Tibial artery (tissue), 4 donors: ENCODE results near the gene TSPAN9.

Experiments used
- DNase-seq, 2 donors: peaks; one replicate each; pipeline ENCODE4 v3.0.0-alpha.2; 2019
- H3K27ac ChIP-seq, 2 donors: fragments of 200-600 bp; sonication (generic) in 1 of 2; 1 replicate in 1 of 2; 2 replicates in 1 of 2; pipeline ENCODE4 v1.5.1; 2018 to 2019; ENCODE audit warnings: mild to moderate bottlenecking in 1 of 2
- H3K27me3 ChIP-seq, 2 donors: fragments of 200-600 bp; sonication (generic) in 1 of 2; one replicate each; pipeline versions ENCODE4 v1.5.1 to v1.6.0; 2016 to 2019
- H3K36me3 ChIP-seq, 3 donors: fragments of 200-600 bp; sonication (generic) in 2 of 3; one replicate each; pipeline ENCODE4 v1.5.1; 2016 to 2019; ENCODE audit warnings: mild to moderate bottlenecking in 2 of 3
- H3K4me1 ChIP-seq, 4 donors: fragments of 200-600 bp; sonication (generic) in 2 of 4; 1 replicate in 3 of 4; 2 replicates in 1 of 4; pipeline ENCODE4 v1.5.1; 2016 to 2019
- H3K4me3 ChIP-seq, 2 donors: fragments of 200-600 bp; sonication (generic) in 1 of 2; 1 replicate in 1 of 2; 2 replicates in 1 of 2; pipeline ENCODE4 v1.5.1; 2018 to 2019; ENCODE audit warnings: mild to moderate bottlenecking in 2 of 2
- H3K9me3 ChIP-seq, 3 donors: fragments of 200-600 bp; sonication (generic) in 1 of 3; one replicate each; pipeline ENCODE4 v1.5.1; 2016 to 2019
- intact Hi-C: fragments of 100-400 bp; cut with DNase I; formaldehyde crosslinking; loops from one replicate; pipeline ENCODE4 v1.15.0; 2023; ENCODE audit warnings: low total_unique reads
- TF ChIP-seq, protein P1 (sequence below), 2 experiments: fragments of 200-600 bp in 1 of 2; fragments of 450-650 bp in 1 of 2; IDR thresholded peaks; one replicate each; pipeline ENCODE4 v1.5.1; 2017 to 2019; ENCODE audit warnings: antibody characterized with exemption in 2 of 2, mild to moderate bottlenecking in 1 of 2, moderate library complexity in 1 of 2

Gene TSPAN9

GRCh38 chr12:3328081-3328480 lies 250.9 kb downstream of the TSPAN9 start:
- intact Hi-C loops = no loop called here
- Histone ChIP-seq H3K27ac (no peak overlapping the region), H3K27me3 (peaks cover 0 to 2% of the 10 kb centered on the region in 2 donors), H3K4me3 (no peak overlapping the region), H3K4me1 (no peaks in the 10 kb centered on the region), H3K9me3 (no peaks in the 10 kb centered on the region), H3K36me3 (no peaks in the 10 kb centered on the region)
- TF ChIP-seq, protein P1, sequence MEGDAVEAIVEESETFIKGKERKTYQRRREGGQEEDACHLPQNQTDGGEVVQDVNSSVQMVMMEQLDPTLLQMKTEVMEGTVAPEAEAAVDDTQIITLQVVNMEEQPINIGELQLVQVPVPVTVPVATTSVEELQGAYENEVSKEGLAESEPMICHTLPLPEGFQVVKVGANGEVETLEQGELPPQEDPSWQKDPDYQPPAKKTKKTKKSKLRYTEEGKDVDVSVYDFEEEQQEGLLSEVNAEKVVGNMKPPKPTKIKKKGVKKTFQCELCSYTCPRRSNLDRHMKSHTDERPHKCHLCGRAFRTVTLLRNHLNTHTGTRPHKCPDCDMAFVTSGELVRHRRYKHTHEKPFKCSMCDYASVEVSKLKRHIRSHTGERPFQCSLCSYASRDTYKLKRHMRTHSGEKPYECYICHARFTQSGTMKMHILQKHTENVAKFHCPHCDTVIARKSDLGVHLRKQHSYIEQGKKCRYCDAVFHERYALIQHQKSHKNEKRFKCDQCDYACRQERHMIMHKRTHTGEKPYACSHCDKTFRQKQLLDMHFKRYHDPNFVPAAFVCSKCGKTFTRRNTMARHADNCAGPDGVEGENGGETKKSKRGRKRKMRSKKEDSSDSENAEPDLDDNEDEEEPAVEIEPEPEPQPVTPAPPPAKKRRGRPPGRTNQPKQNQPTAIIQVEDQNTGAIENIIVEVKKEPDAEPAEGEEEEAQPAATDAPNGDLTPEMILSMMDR (IDR thresholded peaks at IDR 0.05) = no peak
- DNase-seq = no peak

DNA sequence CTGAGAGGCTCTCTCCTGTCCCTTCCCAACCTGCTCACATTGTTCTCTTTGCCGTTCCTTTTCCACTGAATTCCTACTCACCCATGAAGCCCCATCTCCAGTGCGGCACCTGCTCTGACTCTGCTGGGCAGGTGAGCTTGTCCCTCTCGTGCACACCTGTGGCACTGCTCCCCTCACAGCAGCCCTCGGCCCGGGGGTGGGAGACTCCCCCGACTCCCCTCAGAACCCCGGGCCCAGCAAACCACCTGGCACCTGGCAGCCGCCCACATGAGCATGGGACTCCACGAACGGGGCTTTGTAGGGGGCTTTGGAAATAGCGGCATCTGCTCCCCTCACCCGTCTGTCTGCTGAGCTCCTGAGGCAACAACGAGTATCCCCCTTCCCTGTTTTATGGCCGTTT lies 251.4 kb downstream of the TSPAN9 start:
- intact Hi-C loops = no loop called here
- no peaks in the 10 kb centered on the region for H3K4me1 ChIP-seq
- H3K4me3 ChIP-seq = no peak overlapping the region
- H3K36me3 ChIP-seq = no peaks in the 10 kb centered on the region
- H3K27ac ChIP-seq = no peak overlapping the region
- DNase-seq = no peak
- H3K9me3 ChIP-seq = no peaks in the 10 kb centered on the region
- TF ChIP-seq, protein P1 (IDR thresholded peaks at IDR 0.05) = no peak
- peaks cover 0 to 3% of the 10 kb centered on the region in 2 donors for H3K27me3 ChIP-seq

GRCh38 chr12:3329361-3329760 lies 252.2 kb downstream of the TSPAN9 start:
- Histone ChIP-seq H3K4me1 (no peaks in the 10 kb centered on the region), H3K36me3 (no peaks in the 10 kb centered on the region), H3K27ac (no peak overlapping the region), H3K9me3 (no peaks in the 10 kb centered on the region), H3K27me3 (peaks cover 0 to 11% of the 10 kb centered on the region in 2 donors), H3K4me3 (no peak overlapping the region)
- no peak for DNase-seq
- TF ChIP-seq, protein P1 (IDR thresholded peaks at IDR 0.05) = no peak
- intact Hi-C loops = no loop called here

DNA sequence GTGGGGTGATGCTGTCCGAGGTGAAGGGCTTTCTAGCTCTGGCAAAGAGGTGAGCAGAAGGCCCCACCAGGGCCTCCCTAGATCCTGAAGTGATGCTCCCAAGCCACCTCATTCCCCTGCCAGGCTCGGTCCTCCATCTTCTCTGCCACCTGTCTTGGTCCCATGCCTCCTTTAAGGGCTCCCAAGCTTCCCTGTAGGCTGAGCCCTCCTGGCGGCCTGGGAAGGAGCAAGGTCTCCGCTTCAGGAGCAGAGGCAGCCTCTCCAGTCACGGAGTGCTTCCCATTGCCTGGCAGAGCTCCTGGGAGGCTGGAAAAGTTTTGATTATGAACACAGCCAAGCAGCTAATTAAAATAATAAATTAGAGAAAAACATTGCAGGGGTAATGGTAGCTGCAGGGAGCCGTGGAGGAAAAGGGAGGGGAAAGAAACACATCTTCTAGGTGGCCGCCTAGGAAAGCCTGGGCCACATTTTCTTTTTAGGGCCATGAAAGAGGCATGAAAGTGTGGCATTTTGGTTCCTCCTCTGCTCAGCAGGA lies 253.9 kb downstream of the TSPAN9 start:
- Histone ChIP-seq H3K9me3 (no peaks in the 10 kb centered on the region), H3K27ac (no peak overlapping the region), H3K36me3 (no peaks in the 10 kb centered on the region), H3K4me3 (no peak overlapping the region), H3K27me3 (peaks cover 0 to 23% of the 10 kb centered on the region in 2 donors), H3K4me1 (no peaks in the 10 kb centered on the region)
- intact Hi-C loops = no loop called here
- no peak for DNase-seq
- TF ChIP-seq, protein P1 (IDR thresholded peaks at IDR 0.05) = no peak

DNA sequence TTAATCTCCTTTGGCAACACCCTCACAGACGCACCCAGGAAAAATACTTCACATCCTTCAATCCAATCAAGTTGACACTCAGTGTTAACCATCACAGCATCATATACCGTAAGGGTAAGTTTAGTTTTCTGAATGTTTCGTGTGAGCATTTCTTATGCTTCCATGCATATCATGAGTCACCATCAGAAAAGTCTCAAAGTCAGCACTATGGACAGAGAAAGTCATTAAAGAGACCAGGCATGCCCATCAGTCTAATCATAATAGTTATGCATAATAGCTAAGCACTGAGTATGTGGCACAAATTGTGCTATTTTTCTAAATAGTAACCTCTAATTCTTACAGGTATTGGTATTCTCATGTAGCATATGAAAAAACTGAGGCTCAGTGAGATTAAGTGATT lies 255.0 kb downstream of the TSPAN9 start:
- TF ChIP-seq, protein P1 (IDR thresholded peaks at IDR 0.05) = no peak
- Histone ChIP-seq H3K27me3 (peaks cover 0 to 23% of the 10 kb centered on the region in 2 donors), H3K4me1 (no peaks in the 10 kb centered on the region), H3K4me3 (no peak overlapping the region), H3K27ac (no peak overlapping the region), H3K36me3 (no peaks in the 10 kb centered on the region), H3K9me3 (no peaks in the 10 kb centered on the region)
- DNase-seq = no peak
- intact Hi-C loops = no loop called here

DNA sequence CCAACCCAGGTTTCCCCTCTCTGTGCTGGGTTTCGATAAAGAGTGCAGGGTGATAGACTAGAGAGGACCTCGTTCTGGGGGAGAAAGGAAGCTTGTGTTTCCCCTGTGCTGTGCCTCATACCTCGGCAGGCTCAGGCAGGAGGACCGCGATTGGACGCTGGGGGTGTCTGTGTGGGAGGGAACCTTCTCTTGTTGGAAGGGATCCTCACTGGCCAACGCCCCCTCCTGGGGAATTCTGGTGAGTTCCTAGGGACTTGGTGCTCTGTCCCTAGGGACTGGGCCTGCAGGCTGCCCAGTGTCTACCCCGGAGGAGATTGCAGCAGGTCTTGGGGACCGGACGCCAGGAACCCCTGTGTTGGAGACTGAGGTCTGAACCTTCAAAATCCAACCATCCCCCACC lies 256.4 kb downstream of the TSPAN9 start:
- Histone ChIP-seq H3K27ac (no peak overlapping the region), H3K27me3 (peaks cover 0 to 23% of the 10 kb centered on the region in 2 donors), H3K4me3 (no peak overlapping the region), H3K36me3 (no peaks in the 10 kb centered on the region), H3K9me3 (no peaks in the 10 kb centered on the region), H3K4me1 (no peaks in the 10 kb centered on the region)
- DNase-seq = no peak
- intact Hi-C loops = no loop called here
- TF ChIP-seq, protein P1 (IDR thresholded peaks at IDR 0.05) = no peak
